Panc1 (cell line): Measurements from ENCODE around the gene MTA1. TPM values are rescaled to one million over a fixed set of nuclear protein-coding genes. Genes with fewer than 3 reads are reported as not detected.

ENCODE experiments used
- ATAC-seq: fragments of 200-7000 bp; cut with Tn5 transposase; 2 replicates; pipeline ENCODE4 v1.9.1; 2020; ENCODE audit warnings: mild to moderate bottlenecking, moderate library complexity
- BruUV-seq: library from RNA; stranded (reverse); fragments of 400-500 nt; replicated peaks from 2 replicates; lab custom pipeline; 2021; lab: Mats Ljungman, UMichigan
- CTCF ChIA-PET: fragments of 300-600 bp; sonication (Branson Sonifier 250); formaldehyde crosslinking; loops from one replicate; lab custom pipeline; 2022; ENCODE audit warnings: antibody characterized with exemption; lab: Charles Lee
- POLR2A ChIA-PET: fragments of 300-600 bp; sonication (Branson Sonifier 250); formaldehyde crosslinking; loops from one replicate; lab custom pipeline; 2022; ENCODE audit warnings: antibody characterized with exemption; lab: Charles Lee
- DNase-seq: peaks from one replicate; pipeline ENCODE4 v3.0.0-alpha.2; 2010; ENCODE audit warnings: low read depth, low spot score
- H3K27ac ChIP-seq: 2 replicates; pipeline ENCODE4 v1.5.1; 2011; ENCODE audit warnings: mild to moderate bottlenecking, low read length, inconsistent platforms
- H3K27me3 ChIP-seq: fragments of 200-500 bp; sonication (Bioruptor generic); 2 replicates; pipeline ENCODE4 v1.6.0; 2014; ENCODE audit warnings: low read length, inconsistent platforms; ENCODE audit not compliant: control insufficient read depth, insufficient read depth
- H3K36me3 ChIP-seq: fragments of 200-500 bp; sonication (Bioruptor generic); 2 replicates; pipeline ENCODE4 v1.5.1; 2014; ENCODE audit warnings: inconsistent platforms, mild to moderate bottlenecking, low read length, moderate library complexity; ENCODE audit not compliant: control insufficient read depth, insufficient read depth
- H3K4me1 ChIP-seq: 2 replicates; pipeline ENCODE4 v1.5.1; 2011; ENCODE audit warnings: inconsistent platforms, mild to moderate bottlenecking, low read length, moderate library complexity; ENCODE audit not compliant: control insufficient read depth, insufficient read depth
- H3K4me3 ChIP-seq, 2 experiments: 2 replicates each; pipeline ENCODE4 v1.5.1; 2011 to 2012; ENCODE audit warnings: low read depth in 2 of 2, low read length in 2 of 2, mild to moderate bottlenecking in 2 of 2, inconsistent platforms in 1 of 2, moderate library complexity in 1 of 2
- H3K9me3 ChIP-seq: fragments of 200-500 bp; sonication (Bioruptor generic); 2 replicates; pipeline ENCODE4 v1.5.1; 2014; ENCODE audit warnings: low read depth, mild to moderate bottlenecking, inconsistent platforms, low read length, moderate library complexity; ENCODE audit not compliant: control insufficient read depth, insufficient read depth
- POLR2AphosphoS5 ChIP-seq: IDR thresholded peaks from 2 replicates; pipeline ENCODE4 v1.6.1; 2012; ENCODE audit warnings: mild to moderate bottlenecking, low read depth, low read length, moderate library complexity
- SIN3A ChIP-seq: IDR thresholded peaks from 2 replicates; pipeline ENCODE4 v1.6.1; 2012; ENCODE audit warnings: low read depth, mild to moderate bottlenecking, low read length, moderate library complexity, borderline replicate concordance; ENCODE audit not compliant: insufficient read depth
- TCF7L2 ChIP-seq: IDR thresholded peaks from 2 replicates; pipeline ENCODE4 v1.6.1; 2011; ENCODE audit warnings: mild to moderate bottlenecking, low read depth, low read length, inconsistent platforms
- in situ Hi-C: cut with HindIII; loops from 2 replicates; pipeline ENCODE4 v1.10.0; 2016; ENCODE audit warnings: low sequenced_read_pairs, low pct_unique_long_range_greater_than_20kb
- intact Hi-C: fragments of 100-400 bp; cut with micrococcal nuclease; formaldehyde crosslinking; loops from one replicate; pipeline ENCODE4 v1.10.0; 2022; ENCODE audit not compliant: unreplicated experiment
- total RNA-seq: library from RNA; stranded (reverse); gene quantifications from one replicate; pipeline ENCODE4 v1.2.1, GENCODE V29; 2021; ENCODE audit not compliant: unreplicated experiment
- TF ChIP-seq, protein P1 (sequence below): fragments of 450-650 bp; IDR thresholded peaks from 2 replicates; pipeline ENCODE4 v1.5.1; 2017; ENCODE audit warnings: mild to moderate bottlenecking

MTA1 gene
- total RNA-seq, 1 experiment from 2014 or later: 105 TPM

- intact Hi-C loops: no loop called here
- Histone ChIP-seq H3K36me3 (no peaks in the 10 kb centered on the region), H3K9me3 (no peaks in the 10 kb centered on the region), H3K27me3 (no peaks in the 10 kb centered on the region), H3K4me1 (no peaks in the 10 kb centered on the region), H3K4me3 (no peak overlapping the region), H3K27ac (no peak overlapping the region)
- no TSS peak for BruUV-seq
- in situ Hi-C loops: no loop called here
- DNase-seq: no peak
- ChIA-PET POLR2A (no interaction called here), CTCF (no interaction called here)
- ATAC-seq: no peak
- TF ChIP-seq POLR2AphosphoS5 (no peak), TCF7L2 (no peak), SIN3A (no peak)
- TF ChIP-seq, protein P1, sequence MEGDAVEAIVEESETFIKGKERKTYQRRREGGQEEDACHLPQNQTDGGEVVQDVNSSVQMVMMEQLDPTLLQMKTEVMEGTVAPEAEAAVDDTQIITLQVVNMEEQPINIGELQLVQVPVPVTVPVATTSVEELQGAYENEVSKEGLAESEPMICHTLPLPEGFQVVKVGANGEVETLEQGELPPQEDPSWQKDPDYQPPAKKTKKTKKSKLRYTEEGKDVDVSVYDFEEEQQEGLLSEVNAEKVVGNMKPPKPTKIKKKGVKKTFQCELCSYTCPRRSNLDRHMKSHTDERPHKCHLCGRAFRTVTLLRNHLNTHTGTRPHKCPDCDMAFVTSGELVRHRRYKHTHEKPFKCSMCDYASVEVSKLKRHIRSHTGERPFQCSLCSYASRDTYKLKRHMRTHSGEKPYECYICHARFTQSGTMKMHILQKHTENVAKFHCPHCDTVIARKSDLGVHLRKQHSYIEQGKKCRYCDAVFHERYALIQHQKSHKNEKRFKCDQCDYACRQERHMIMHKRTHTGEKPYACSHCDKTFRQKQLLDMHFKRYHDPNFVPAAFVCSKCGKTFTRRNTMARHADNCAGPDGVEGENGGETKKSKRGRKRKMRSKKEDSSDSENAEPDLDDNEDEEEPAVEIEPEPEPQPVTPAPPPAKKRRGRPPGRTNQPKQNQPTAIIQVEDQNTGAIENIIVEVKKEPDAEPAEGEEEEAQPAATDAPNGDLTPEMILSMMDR: no peak
These were observed 100.5 kb downstream of the MTA1 start for GRCh38 chr14:105519946-105520698.

Other genes starting within 250 kb of the MTA1 start
- 75.3 TPM for gene NUDT14, start 238.5 kb upstream of the MTA1 start, total RNA-seq
- gene BTBD6, start 171.3 kb upstream of the MTA1 start, total RNA-seq: 0.26 TPM
- gene BRF1, start 118.8 kb upstream of the MTA1 start, total RNA-seq: 25.0 TPM
- 55.2 TPM for gene PACS2, start 105.1 kb upstream of the MTA1 start, total RNA-seq
- 2.9 TPM for gene TEX22, start 21.3 kb upstream of the MTA1 start, total RNA-seq
- 280 TPM for gene CRIP2, start 55.0 kb downstream of the MTA1 start, total RNA-seq
- gene CRIP1, start 67.1 kb downstream of the MTA1 start, total RNA-seq: 1,056 TPM
- 47.8 TPM for gene TEDC1, start 71.4 kb downstream of the MTA1 start, total RNA-seq
- 4.6 TPM for gene TMEM121, start 106.8 kb downstream of the MTA1 start, total RNA-seq